GM21737 (cell line): ENCODE measurements around the gene IPO11.
"Not testable (repeated sequence)": the region's sequence is repeated elsewhere in the genome, so short reads cannot be mapped to it uniquely, and the experiment has no call there.

Experiments used
- ATAC-seq: cut with Tn5 transposase; IDR thresholded peaks from one replicate; pipeline ENCODE4 v1.9.1; 2021; ENCODE audit warnings: mild to moderate bottlenecking, moderate library complexity; ENCODE audit not compliant: unreplicated experiment

IPO11 gene

DNA sequence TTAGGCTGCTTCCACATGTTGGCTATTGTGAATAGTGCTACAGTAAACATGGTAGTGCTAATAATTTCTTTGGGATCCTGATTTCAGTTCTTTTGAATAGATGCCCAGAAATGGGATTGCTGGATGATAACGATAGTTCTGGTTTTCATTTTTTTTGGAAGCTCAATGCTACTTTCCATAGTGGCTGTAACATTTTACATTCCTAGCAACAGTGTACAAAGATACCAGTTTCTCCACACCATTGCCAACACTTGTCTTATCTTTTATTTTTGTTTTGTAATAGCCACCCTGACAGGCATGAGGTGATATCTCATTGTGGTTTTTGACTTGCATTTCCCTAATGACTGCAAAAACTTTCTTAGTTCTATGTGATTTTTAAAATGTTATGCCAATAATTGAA, 97.2 kb downstream of the IPO11 start:
- ATAC-seq, result no peak

DNA sequence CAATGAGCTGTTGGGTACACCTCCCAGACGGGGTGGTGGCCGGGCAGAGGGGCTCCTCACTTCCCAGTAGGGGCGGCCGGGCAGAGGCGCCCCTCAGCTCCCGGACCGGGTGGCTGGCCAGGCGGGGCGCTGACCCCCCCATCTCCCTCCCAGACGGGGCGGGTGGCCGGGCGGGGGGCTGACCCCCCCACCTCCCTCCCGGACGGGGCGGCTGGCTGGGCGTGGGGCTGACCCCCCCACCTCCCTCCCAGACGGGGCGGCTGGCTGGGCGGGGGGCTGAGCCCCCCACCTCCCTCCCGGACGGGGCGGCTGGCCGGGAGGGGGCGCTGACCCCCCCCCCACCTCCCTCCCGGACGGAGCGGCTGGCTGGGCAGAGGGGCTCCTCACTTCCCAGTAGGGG, 100.5 kb downstream of the IPO11 start:
- not testable (repeated sequence) for ATAC-seq

DNA sequence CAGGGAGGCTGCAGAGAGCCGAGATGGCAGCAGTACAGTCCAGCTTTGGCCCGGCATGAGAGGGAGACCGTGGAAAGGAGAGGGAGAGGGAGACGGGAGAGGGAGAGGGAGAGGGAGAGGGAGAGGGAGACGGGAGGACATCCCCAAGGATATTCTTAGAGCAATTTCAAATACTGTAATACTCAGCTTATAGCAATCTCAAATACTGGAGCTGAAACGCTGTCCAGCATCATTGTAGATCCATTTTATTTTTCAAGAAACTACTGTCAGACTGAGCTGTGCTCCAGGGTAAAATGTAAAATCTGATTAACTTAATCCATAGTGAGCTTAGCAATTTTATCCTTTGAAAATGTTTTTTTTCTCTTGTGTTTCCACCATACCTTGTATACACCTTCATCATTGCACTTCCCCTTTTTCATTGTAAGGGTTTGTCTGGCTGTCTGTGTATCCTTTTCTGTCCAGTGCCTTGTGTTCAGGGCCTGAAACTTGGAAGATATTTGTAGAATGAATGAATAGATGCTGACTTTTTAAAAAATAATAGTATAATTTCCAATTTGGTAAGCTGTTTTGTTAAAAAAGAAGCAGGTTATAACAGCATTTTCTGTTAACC, 102.1 kb downstream of the IPO11 start:
- no peak for ATAC-seq

- not testable (repeated sequence) for ATAC-seq
Measured at GRCh38 chr5:62520812-62521211, 108.2 kb downstream of the IPO11 start.

- ATAC-seq, result no peak
Measured at GRCh38 chr5:62521319-62521718, 108.8 kb downstream of the IPO11 start.

DNA sequence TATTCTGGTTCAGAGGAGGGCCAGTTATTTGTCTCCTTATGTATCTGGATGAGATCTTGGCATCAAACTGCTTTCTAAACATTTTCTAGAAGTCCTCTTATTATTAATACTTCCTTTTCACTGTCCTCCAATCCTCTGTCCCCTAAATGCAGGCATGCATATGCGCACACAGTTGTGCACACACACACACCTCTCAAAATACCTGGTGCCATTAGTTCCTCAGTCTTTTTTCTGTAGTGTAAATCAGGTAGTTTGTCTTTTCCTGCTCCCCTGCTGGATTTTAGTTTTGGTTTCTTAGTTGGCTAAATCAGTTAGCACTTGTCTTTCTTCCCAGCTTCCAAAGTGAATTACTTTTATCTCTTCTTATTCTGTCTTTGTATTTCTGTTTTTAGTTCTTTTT, 110.2 kb downstream of the IPO11 start:
- ATAC-seq, result no peak

DNA sequence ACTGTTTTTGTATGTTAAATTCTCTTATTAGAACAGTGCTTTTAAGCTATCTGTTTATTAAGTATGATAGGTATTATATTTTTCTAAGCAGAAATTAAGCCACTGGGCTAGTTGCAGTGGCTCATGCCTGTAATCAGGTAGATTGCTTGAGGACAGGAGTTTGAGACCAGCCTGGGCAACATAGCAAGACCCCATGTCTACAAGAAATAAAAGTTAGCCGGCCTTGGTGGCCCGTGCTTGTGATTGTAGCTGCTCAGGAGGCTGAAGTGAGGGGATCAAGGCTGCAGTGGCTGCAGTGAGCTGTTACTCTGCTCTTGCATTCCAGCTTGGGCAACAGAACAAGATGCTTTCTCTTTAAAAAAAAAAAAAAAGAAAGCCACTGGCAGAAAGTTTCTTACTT, 121.0 kb downstream of the IPO11 start:
- no peak for ATAC-seq

GRCh38 chr5:62534461-62535236, 122.1 kb downstream of the IPO11 start:
- no peak for ATAC-seq

DNA sequence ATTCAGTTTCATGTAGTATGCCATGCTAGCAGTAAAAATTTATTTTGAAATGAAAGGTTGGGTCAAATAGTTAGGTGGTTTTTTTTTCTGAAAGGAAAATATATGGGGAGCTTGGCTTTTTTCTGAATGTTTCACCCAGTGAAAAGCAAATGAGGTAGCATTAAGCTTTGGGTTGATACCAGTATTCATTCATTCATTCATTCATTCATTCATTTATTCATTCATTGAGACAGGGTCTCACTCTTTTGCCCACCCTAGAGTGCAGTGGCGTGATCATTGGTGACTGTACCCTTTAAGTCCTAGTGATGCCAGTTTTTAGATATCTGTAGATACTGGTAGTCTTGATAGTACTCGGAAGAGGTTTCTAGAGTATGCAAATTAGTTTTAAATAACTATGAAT, 123.7 kb downstream of the IPO11 start:
- no peak for ATAC-seq

- ATAC-seq, result no peak
Measured at GRCh38 chr5:62536783-62537182, 124.2 kb downstream of the IPO11 start.

DNA sequence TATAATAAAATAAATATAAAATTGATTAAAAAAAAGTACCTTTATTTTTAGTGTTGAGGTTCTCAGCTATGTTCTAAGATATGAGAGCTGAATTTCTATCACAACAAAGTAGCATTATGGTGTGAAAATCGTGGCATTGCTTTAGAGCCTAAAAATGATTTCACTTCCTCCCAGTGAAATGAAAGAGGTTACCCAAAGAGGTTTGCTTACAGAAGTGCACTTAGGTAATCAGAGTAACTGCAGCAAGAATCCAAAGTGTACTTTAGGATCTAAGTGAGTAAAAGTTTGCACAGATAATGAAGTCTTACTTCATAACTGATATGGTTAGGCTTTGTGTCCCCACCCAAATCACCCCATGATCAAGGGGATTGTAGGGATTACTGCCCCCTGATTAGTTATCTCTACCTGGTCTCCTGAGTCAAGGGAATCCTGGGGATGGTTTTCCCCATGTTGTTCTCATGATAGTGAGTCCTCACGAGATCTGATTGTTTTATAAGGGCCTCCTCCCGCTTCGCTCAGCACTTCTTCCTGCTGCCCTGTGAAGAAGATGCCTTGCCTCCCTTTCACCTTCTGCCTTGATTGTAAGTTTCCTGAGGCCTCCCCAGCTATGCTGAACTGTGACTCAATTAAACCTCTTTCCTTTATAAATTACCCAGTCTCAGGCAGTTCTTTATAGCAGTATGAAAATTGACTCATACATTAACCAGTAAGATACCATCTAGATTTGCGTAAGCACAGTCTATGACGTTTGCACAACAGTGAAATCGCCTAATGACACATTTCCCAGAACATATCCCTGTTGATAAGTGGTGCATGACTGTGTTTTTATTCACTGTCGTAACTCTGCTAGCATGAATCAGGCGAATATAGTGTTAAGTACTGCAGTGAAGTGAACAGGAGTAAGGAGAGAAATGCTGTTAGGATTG, 125.7 kb downstream of the IPO11 start:
- ATAC-seq, result no peak

- no peak for ATAC-seq
Measured at GRCh38 chr5:62542720-62543119, 130.2 kb downstream of the IPO11 start.

DNA sequence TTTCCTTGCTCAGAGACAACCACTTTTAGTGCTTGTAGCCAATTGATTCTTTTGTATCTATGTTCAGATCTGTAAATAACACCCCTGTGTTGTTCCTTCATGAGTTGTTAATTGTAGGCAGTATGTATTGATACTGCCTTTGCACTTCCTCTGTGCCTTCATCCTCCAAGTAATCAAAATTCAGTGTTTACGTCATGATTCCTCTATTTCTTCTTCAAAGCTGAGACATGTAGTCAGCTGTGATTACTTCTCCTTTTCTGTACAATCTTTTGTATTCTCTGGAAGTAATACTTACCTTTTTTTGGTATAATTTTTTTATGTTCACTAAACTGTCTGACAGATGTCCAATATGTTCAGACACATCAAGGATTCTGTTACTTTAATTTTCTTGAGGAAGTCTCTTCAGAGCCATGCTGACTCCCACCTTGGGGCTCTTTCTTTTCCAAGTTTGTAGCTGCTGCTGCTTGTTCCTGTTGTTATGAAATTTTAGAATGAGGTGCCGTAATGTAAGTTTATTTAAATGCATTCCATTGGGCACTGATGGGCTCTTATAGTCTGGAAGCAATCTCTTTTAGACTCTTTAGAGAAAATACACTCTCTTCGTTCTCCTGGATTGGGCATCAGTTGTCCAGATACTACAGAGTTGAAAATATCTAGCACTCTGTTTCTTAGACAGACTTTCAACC, 135.5 kb downstream of the IPO11 start:
- no peak for ATAC-seq

GRCh38 chr5:62550103-62550502, 137.5 kb downstream of the IPO11 start:
- no peak for ATAC-seq

DNA sequence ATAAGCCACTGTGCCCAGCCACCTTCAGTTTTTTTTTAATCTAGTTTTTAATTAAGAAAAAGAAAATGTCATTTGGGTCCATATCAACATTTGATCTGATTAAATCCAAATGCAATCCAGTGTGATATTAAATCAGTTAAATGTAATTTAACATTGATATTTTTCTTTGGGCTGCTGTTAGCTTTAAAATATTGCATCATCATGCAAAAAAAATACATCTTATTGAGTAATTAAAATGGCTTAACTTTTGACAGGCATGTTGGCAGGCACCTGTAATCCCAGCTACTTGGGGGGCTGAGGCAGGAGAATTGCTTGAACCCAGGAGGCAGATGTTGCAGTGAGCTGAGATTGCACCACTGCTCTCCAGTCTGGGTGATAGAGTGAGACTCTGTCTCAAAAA, 143.4 kb downstream of the IPO11 start:
- ATAC-seq, result no peak

GRCh38 chr5:62558941-62559340, 146.4 kb downstream of the IPO11 start:
- no peak for ATAC-seq

DNA sequence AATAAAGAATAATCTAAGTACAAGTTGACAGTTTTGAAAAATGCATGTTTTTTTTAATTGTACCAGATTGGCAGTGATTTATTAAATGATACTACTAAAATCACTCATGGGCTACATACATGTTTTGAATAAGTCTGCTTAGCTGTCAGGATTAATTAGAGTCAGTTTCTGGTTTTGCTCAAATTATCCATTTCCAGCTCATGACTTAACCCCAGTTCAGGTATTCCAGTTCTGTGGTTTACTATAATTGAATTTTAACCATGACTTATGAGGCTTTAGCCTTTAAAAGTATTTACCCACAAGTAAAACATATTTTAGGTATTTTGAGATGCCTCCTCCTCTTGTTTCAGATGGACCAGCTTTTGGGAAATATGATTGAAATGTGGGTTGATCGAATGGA, 148.2 kb downstream of the IPO11 start:
- no peak for ATAC-seq

DNA sequence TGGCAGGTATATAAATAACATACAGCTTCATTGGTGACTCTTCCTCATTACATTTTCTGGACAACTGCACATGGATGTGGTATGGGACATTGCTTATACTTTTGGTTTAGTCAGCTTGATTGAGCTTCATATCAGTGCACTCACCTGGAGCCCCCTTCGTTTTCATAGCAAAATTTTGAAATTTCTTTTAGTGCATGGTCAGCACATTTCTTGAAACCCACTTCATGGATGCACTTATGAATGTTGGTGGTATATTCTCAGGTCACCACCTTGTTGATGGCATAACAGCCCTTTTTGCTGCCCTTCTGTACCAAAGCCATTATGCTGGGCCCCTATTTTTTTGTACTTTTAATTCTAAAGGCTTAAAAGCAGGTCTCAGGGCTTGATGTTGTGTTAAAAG, 149.3 kb downstream of the IPO11 start:
- no peak for ATAC-seq

- ATAC-seq, result no peak
Measured at GRCh38 chr5:62562867-62563266, 150.3 kb downstream of the IPO11 start.

- no peak for ATAC-seq
Measured at GRCh38 chr5:62564101-62564500, 151.5 kb downstream of the IPO11 start.

DNA sequence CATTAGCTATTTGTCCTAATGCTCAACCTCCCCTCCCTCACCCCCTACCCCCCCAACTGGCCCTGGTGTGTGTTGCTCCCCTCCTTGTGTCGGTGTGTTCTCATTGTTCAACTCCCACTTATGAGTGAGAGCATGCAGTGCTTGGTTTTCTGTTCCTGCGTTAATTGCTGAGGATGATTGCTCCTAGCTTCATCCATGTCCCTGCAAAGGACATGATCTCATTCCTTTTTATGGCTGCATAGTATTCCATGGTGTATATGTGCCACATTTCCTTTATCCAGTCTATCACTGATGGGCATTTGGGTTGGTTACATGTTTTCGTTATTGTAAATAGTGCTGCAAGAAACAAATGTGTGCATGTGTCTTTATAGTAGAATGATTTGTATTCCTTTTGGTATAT, 153.2 kb downstream of the IPO11 start:
- ATAC-seq, result not testable (repeated sequence)
